Measurements from ENCODE around the gene FFAR4.

The FFAR4 gene

DNA sequence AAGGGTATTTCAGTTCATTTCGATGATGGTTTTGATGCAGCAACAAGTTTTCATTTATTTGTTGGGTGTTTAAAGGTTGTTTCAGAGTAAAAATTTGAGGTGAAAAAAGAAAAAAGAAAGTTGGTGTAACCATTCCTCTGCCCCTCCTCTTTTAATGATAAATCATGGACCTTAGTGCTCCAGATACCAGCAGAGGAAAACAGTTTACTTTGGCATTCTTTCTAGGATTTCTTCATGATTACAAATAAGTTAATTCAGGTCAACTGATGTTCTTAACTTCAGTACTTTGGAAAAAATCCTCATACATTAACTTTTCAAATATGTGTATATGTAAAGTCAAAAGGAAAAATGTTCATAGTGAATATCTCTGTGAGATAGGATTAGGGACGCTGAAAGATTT lies 36.6 kb downstream of the FFAR4 start:
- TF ChIP-seq, protein P1, sequence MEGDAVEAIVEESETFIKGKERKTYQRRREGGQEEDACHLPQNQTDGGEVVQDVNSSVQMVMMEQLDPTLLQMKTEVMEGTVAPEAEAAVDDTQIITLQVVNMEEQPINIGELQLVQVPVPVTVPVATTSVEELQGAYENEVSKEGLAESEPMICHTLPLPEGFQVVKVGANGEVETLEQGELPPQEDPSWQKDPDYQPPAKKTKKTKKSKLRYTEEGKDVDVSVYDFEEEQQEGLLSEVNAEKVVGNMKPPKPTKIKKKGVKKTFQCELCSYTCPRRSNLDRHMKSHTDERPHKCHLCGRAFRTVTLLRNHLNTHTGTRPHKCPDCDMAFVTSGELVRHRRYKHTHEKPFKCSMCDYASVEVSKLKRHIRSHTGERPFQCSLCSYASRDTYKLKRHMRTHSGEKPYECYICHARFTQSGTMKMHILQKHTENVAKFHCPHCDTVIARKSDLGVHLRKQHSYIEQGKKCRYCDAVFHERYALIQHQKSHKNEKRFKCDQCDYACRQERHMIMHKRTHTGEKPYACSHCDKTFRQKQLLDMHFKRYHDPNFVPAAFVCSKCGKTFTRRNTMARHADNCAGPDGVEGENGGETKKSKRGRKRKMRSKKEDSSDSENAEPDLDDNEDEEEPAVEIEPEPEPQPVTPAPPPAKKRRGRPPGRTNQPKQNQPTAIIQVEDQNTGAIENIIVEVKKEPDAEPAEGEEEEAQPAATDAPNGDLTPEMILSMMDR (IDR thresholded peaks at IDR 0.05) = no peak

DNA sequence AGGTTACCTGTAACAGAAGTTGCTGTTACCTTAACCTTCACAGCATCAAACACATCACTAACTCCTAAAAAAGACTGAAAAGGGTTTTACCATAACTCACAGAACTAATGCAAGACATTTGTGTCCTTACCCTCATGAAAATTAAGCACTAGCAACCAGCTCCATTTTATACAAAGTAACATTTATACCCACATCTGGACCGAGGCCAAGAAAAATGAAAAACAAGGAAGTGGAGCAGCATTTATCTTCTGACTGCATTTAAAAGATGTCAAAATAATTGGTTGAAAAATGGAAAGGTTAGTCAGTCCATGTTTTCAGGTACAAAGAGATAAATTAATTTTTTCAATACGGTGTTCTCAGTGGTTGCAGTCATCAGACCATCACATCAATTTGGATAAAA lies 37.7 kb downstream of the FFAR4 start:
- TF ChIP-seq, protein P1 (IDR thresholded peaks at IDR 0.05) = no peak

DNA sequence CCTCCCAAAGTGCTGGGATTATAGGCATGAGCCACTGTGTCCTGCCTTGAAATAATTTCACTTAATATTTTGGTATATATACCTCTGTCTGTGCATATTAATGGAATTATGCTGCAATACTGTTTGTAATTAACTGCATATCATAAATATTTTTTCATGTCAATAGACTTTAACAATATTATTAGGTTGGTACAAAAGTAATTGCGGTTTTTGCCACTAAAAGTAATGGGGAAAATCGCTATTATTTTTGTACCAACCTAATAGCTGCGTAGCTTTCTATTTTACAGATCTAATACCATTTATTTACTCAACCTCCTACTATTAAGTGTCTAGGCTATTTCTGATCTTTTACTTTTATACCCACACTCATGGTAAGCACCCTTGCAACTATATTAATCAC lies 42.0 kb downstream of the FFAR4 start:
- TF ChIP-seq, protein P1 (IDR thresholded peaks at IDR 0.05) = no peak

DNA sequence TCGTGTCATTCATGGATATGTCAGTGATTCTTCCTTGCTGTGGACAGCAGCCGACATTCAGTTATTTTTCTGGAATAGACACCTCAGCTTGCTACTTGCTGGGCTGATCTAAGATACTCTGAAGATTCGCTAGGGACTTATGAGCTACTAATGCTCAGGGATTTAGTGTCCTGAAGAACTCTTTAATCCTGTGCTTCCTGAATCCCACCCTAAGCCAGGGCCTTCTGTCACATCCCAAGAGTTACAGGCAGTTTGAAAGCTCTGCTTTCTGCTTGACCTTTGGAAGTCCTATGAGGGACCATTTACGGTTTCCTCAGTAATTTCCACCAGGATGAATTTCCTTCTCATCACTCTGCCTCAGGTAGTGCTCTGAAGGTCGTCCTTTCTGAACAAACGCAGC lies 45.8 kb downstream of the FFAR4 start, which contains the start of gene PDE6C:
PDE6C (plus strand) TSS at position 227 of the 400 bp plus-strand sequence. CDS start 189 bp downstream, outside the sequence.
- TF ChIP-seq, protein P1 (IDR thresholded peaks at IDR 0.05) = no peak

DNA sequence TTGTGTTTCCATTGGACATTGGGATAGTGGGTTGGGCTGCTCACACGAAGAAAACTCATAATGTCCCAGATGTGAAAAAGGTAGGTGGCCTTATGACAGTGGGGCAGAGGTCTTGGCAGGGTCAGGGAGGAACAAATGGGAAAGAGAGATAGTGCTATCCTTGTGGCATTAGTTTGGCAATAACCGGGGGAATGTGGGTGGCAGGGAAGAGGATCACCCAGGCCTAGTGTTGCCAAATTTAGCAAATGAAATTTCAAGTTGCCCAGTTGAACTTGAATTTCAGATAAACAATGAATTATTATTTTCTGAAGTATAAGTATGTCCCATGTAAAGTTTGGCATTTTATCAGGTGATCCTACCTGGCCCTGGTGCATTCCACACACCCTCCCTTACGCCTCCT lies 46.7 kb downstream of the FFAR4 start:
- TF ChIP-seq, protein P1 (IDR thresholded peaks at IDR 0.05) = no peak

DNA sequence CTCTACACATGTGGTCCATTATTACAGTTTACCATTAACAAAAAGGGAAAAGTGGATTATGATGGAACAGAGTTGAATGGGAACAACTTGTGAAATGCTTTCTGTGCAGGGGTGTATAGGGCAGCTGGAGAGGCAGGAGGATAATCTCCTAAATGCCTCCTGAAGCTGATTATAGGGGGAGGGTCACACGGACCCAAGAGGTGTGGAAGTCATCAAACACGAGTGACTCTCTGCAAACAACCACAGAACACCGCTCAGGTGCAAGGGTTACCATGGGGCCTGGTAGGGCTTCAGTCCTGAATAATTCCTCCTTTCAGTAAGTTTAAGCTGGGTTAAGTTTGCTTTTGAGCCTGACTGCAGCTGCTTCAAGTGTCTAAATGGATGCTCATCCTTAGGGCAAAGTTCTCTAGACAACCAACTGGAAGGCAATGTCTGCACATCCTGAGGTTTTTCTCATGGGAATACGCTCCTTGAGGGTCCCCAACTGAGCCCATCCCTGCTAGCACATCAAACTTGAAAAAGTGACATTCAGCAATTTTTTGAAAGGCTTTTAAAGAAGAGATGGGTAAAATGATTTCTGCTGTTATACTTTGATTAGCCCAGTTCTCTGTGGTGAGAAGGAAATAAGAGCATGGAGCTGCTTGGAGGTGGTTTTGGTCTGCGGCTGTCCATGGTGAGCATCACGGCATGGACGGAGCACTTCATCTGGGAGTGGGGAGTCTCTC lies 47.8 kb downstream of the FFAR4 start:
- TF ChIP-seq, protein P1 (IDR thresholded peaks at IDR 0.05) = no peak

DNA sequence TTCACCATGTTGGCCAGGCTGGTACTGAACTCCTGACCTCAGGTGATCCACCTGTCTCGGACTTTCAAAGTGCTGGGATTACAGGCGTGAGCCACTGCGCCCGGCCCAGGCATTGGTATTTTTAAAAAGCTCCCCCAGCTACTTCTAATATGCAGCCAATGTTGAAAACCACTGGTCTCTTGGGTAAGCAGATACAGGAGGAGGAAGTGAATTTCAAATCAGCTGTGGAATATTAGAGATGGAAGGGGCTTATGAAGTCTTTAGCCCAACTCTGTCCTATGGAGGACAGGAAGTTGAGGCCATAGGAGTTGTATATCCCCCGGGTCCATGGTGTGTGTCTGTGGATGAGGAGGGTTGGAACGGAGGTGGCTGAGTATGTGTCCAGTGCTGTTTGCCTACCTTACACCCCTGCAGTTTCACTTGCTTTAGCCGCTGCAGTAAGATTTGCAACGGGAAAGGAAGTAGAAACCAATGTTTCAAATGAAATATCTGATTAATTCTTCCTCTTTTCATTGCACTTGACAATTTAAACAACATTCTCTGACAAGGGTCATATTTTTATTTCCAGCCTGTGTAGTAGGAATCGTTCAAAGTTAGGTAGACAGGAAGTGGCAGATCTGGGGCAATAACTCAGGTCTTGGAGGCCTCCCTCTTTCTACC lies 49.2 kb downstream of the FFAR4 start:
- TF ChIP-seq, protein P1 (IDR thresholded peaks at IDR 0.05) = no peak

Measured in LNCAP (cell line).